Progenitor cell of endocrine pancreas (in vitro differentiated cells): Measurements from ENCODE around the gene FTSJ3. TPM values are rescaled to one million over a fixed set of nuclear protein-coding genes. Genes with fewer than 3 reads are reported as not detected.
A peak's percentile ranks its signal among the peaks of the same experiment; 100 is the strongest.

Experiments
- DNase-seq: peaks from one replicate; pipeline ENCODE4 v3.0.0; 2021; ENCODE audit warnings: low spot score; ENCODE audit not compliant: unreplicated experiment
- H3K27ac Mint-ChIP-seq: 2 replicates; pipeline ENCODE4 v1.8.0; 2021; ENCODE audit warnings: mild to moderate bottlenecking, moderate library complexity, mixed read lengths
- H3K27me3 Mint-ChIP-seq: 2 replicates; pipeline ENCODE4 v1.8.0; 2021; ENCODE audit warnings: mixed read lengths
- H3K36me3 Mint-ChIP-seq: 2 replicates; pipeline ENCODE4 v1.8.0; 2022; ENCODE audit warnings: mixed read lengths; ENCODE audit not compliant: insufficient read depth
- H3K4me1 Mint-ChIP-seq: 2 replicates; pipeline ENCODE4 v1.8.0; 2021; ENCODE audit warnings: low read depth, mixed read lengths
- H3K4me3 Mint-ChIP-seq: 2 replicates; pipeline ENCODE4 v1.8.0; 2021; ENCODE audit warnings: low read depth, mild to moderate bottlenecking, moderate library complexity, mixed read lengths
- H3K9me3 Mint-ChIP-seq: 2 replicates; pipeline ENCODE4 v1.8.0; 2021; ENCODE audit warnings: low read depth, mixed read lengths
- CTCF ChIP-seq: fragments of 200-600 bp; sonication (generic); IDR thresholded peaks from one replicate; pipeline ENCODE4 v1.5.0; 2021; ENCODE audit warnings: antibody characterized with exemption, mild to moderate bottlenecking; ENCODE audit not compliant: unreplicated experiment
- total RNA-seq: library from RNA; stranded (reverse); gene quantifications from 2 replicates; pipeline ENCODE4 v1.2.1, GENCODE V29; 2021

The FTSJ3 gene
- total RNA-seq, 1 donor from 2014 or later = 49.0 TPM

GRCh38 chr17:63834431-63835166, 7.1 kb upstream of the FTSJ3 start:
- no peak for DNase-seq
- no peak overlapping the region for H3K4me3 Mint-ChIP-seq
- peak; percentile 56 for TF ChIP-seq CTCF
- H3K4me1 Mint-ChIP-seq = peaks cover 5% of the 10 kb centered on the region
- peaks cover 15% of the 10 kb centered on the region for H3K36me3 Mint-ChIP-seq
- no peaks in the 10 kb centered on the region for H3K27me3 Mint-ChIP-seq
- H3K9me3 Mint-ChIP-seq = no peaks in the 10 kb centered on the region
- H3K27ac Mint-ChIP-seq = peak overlapping the region; percentile 49

- H3K27me3 Mint-ChIP-seq = no peaks in the 10 kb centered on the region
- H3K36me3 Mint-ChIP-seq = peaks cover 22% of the 10 kb centered on the region
- H3K4me3 Mint-ChIP-seq = no peak overlapping the region
- no peaks in the 10 kb centered on the region for H3K9me3 Mint-ChIP-seq
- H3K4me1 Mint-ChIP-seq = peaks cover 3% of the 10 kb centered on the region
- H3K27ac Mint-ChIP-seq = no peak overlapping the region
- no peak for DNase-seq
- TF ChIP-seq CTCF = no peak
Observed at GRCh38 chr17:63833741-63834373, 6.4 kb upstream of the FTSJ3 start.

GRCh38 chr17:63833026-63833740, 5.7 kb upstream of the FTSJ3 start:
- Mint-ChIP-seq H3K4me3 (no peak overlapping the region), H3K36me3 (peaks cover 23% of the 10 kb centered on the region), H3K27me3 (no peaks in the 10 kb centered on the region), H3K9me3 (no peaks in the 10 kb centered on the region), H3K27ac (no peak overlapping the region), H3K4me1 (peaks cover 4% of the 10 kb centered on the region)
- no peak for TF ChIP-seq CTCF
- DNase-seq = no peak

GRCh38 chr17:63832455-63832854, 5.0 kb upstream of the FTSJ3 start:
- DNase-seq = no peak
- no peak overlapping the region for H3K4me3 Mint-ChIP-seq
- H3K36me3 Mint-ChIP-seq = peaks cover 23% of the 10 kb centered on the region
- no peaks in the 10 kb centered on the region for H3K9me3 Mint-ChIP-seq
- peak overlapping the region; percentile 77 for H3K27ac Mint-ChIP-seq
- H3K27me3 Mint-ChIP-seq = no peaks in the 10 kb centered on the region
- TF ChIP-seq CTCF = no peak
- peaks cover 8% of the 10 kb centered on the region for H3K4me1 Mint-ChIP-seq

- H3K4me3 Mint-ChIP-seq = no peak overlapping the region
- H3K27ac Mint-ChIP-seq = peak overlapping the region; percentile 77
- no peaks in the 10 kb centered on the region for H3K9me3 Mint-ChIP-seq
- H3K27me3 Mint-ChIP-seq = no peaks in the 10 kb centered on the region
- peaks cover 9% of the 10 kb centered on the region for H3K4me1 Mint-ChIP-seq
- TF ChIP-seq CTCF = no peak
- no peak for DNase-seq
- H3K36me3 Mint-ChIP-seq = peaks cover 21% of the 10 kb centered on the region
Observed at GRCh38 chr17:63832014-63832413, 4.6 kb upstream of the FTSJ3 start.
